Measurements from ENCODE around the gene TMEM198.

The TMEM198 gene

GRCh38 chr2:219508971-219509779 is 34.7 kb upstream of the TMEM198 start:
- no peak for DNase-seq (ENCODE audit: low read depth, low spot score)

DNA sequence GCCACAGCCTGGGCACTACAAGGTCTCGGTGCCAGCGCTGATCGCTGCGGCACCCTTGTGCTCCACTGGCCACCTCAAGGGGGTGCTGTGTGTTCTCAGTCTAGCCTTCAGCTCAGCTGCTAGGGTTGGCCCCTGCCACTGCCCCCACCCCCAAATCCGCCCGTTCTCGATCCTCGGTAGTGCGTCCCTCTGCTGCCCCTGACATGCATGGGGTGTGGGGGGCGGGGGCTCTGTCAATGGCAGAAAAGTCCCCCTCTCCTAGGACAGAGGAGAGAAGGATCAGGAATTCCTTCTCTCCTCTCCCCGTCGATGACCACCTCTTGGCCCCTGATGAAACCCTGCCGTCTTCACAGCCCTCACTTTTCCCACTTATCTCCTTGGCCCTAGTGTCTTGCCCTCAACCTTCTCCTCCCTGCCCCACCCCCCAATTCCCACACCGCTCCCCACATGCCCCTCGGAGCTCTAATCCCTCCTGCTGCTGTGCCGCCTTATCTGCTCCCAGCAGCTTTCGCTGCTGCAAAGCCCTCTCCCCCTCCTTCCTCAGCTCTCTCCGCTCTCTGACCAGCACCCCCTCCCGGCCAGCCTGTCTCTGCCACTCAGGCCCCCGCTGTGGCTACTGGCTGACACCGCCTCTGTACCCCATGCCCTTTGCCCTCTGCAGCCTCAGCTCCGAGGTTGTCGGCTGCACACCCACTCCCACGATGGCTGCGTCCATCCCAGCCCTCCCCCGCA is 33.9 kb upstream of the TMEM198 start:
- DNase-seq (ENCODE audit: low read depth, low spot score) = no peak

DNA sequence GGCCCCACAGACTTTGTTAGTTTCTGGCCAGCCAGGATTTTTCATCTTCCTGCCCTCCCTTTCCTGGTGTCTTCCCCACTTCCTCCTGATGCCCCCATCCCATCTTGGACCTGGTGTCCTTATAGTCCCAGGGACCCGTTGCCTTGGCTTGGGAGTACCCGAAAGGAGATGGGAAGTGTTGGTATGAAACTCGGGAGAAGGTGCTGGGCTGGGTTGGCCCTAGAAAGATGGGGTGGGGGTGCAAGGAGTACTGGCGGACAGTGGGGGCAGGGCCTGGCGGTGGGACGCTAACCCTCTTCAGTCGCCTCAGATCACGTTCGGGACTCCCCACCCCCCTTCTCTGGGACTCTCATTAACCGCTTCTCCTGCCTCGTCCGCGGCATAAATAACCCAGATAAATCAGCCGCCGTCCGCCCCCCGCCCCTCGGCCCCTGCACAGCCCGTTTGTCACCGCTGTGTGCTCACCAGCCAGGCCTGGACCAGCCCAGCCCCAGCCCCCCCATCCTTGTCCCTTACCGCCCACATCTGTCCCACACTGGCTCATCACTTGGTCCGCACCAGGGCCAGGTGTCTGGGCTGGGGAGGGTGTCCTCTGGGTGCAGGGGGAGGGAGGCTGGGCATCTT is 33.2 kb upstream of the TMEM198 start:
- DNase-seq (ENCODE audit: low read depth, low spot score) = no peak

DNA sequence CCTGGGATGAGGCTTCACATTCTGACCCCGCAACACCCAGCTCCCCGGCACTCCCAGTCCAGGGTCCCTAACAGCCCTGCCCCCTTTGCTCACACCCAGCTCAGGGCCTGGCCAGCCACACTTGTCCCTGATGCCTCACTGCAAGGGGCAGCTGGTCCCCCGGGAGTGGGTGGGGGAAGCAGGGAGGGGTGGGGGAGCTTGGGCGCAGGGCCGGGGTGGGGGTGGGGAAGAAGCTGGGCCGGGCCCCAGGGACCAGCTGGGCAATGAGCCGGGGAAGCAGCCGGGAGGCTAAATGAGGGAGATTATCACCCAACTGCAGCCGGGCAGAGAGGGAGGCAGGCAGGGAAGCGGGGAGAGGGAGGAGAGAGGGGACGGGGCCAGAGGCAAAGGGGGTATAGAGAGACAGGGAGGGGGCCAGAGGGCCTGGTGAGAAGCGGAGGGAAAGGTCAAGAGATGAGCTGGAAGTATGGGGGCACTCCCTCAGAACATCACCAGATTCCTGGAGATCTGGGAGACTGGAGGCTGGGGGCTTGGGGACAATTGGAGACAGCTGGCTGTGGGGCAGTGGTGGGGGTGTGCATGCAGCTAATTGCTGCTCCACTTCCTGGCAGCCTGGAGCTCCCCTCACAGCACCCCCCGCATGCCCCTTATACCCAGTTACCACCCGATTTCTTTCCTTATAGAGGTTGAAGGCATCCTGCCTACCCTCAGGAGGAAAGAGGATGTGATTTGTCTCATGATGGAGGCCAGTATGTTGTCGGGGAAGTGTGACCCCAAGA is 32.1 kb upstream of the TMEM198 start:
- DNase-seq (ENCODE audit: low read depth, low spot score) = no peak

GRCh38 chr2:219512524-219513216 is 31.2 kb upstream of the TMEM198 start:
- no peak for DNase-seq (ENCODE audit: low read depth, low spot score)

DNA sequence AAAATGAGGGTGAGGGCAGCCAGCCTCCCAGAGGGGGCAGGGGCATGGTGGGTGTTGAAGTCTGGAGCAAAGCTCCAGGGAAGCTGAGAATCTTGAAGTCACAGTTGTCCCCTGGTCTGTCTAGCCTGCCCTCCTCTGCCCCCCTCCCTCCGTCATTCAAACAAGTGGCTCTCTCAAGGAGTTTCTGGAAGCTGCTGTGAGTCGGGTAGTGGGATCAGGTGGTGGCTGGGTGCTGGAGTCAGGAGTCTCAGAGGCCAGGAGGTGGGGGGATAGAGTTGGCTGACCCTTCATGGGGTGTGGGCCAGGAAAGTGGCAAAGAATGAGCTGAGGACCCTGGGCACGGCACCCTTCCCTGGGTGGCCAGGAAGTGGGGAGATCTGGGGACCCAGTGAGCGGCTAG is 30.0 kb upstream of the TMEM198 start:
- DNase-seq (ENCODE audit: low read depth, low spot score) = no peak

DNA sequence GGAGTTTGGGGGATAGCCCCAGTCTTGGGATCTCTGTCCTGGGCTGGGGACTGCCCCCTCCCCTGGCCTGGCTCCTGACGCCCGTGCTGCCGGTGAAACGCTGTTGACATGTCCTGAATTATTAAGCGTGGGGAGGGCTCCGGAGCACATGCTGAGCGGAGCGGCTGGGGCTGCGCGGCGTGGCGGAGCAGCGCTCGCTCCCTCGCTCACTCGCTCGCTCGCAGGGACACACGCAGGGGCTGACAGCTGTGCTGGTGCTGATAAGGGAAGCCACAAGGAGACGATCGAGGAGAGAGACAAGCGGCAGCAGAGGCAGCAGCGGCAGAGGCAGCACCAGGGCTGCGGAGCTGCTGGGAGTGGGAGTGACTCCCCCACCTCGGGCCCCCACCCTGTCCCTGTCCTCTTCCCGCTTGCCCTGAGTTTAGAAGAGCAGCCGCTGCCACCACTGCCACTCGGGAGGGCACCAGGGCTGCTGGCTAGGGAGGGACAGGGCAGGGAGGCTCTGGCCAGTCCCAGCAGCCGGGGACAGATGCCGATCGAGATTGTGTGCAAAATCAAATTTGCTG is 29.5 kb upstream of the TMEM198 start, which contains the start of gene ASIC4:
Gene ASIC4 (plus strand): TSS at position 287 of the 566 bp plus-strand sequence. CDS start 243 bp downstream, at position 530.
- no peak for DNase-seq (ENCODE audit: low read depth, low spot score)

DNA sequence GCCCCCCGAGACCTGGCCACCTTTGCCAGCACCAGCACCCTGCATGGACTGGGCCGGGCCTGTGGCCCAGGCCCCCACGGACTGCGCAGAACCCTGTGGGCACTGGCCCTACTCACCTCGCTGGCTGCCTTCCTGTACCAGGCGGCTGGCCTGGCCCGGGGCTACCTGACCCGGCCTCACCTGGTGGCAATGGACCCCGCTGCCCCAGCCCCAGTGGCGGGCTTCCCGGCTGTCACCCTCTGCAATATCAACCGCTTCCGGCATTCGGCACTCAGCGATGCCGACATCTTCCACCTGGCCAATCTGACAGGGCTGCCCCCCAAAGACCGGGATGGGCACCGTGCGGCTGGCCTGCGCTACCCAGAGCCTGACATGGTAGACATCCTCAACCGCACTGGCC is 29.0 kb upstream of the TMEM198 start:
- DNase-seq (ENCODE audit: low read depth, low spot score) = no peak

DNA sequence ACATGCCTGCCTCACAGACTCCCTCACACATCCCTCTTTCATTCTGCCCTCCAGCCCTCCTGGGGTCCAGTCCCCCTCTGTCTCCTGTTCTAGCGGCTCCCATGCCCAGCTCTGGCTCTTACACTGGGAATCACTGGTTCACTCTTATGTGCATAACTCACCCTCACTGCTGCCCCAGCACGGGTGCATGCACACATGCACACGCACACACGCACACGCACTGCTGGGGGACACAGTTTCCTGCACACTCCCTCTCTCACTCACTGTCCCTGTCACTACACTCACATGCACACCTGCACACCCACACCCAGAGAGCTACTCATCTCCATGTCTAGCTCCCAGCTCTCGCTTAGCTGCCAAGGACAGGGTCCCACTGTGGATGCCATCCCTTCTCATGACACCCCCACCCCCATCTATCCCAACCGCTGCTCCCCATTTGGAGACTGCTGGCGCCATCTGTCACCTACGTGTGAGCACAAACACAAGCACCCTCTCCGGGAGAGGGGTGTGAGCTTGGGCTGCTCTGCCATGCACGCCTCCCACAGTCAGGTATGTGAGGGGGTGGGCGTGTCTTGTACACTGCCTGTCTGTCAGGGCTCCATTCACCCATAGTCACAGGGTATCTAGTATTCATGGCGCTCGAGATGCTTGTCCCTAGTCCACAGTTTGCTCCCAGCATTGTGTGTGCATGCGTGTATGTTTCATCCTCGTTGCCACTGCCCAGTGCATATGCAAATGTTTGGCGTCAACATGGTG is 27.8 kb upstream of the TMEM198 start:
- no peak for DNase-seq (ENCODE audit: low read depth, low spot score)

DNA sequence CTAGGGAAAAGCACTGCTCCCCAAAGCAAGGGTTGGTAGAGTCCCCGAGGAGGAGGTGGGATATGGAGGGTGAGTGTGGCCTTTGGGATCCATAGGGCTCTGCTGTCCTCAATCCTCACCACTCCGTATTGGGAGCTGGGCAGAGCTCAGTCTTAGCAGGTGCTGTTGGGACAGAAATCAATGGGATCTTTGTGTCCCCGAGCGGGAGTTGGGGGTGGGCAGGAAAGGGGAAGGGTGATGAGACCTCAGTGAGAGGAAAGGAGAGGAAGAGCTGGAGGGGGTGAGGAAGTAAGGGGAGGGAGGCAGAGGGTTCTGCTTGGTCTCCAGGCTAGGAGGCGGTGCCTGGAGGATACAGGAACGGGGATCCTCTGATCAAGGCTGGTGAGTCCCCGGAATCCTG is 26.9 kb upstream of the TMEM198 start:
- DNase-seq (ENCODE audit: low read depth, low spot score) = no peak

DNA sequence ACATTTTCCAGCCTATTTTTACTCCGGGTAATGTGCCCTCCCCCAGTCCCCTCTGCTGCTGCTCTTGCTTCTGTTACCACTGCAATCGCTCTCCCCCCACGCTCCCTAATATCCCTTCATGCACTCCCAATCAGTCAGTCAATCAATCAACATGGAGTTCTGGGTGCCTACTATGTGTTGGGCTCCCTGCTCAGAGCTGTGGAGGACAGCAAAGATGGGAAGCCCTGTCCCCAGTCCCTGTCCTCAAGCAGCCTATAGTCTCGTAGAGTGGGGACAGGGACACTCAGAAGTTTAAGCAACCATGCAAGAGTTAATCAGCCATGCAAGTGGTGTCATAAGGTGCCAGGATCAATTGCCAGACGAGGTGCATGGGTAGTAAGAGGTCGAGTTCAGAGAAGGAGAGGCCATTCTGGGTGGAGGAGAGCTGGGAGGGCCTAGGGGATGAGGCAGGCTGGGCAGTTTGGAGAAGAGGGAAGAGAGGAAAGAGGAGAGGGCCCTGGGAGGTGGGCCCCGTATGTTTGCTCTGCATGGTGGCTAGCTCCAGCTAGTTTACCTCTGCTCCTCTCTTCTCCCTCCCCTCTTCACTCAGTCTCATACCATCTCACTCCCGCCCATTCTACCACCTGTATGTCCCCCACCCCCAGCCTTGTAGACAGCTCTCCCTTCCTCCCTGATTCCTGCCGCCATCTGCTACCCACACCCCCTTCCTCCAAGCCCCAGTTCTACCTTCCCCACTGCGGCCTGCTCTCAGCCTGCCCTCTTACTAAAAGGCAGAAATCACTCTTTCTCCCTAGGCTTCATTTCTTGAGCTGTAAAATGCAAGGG is 25.7 kb upstream of the TMEM198 start:
- DNase-seq (ENCODE audit: low read depth, low spot score) = no peak

- DNase-seq (ENCODE audit: low read depth, low spot score) = no peak
Observed at GRCh38 chr2:219519526-219519916, 24.3 kb upstream of the TMEM198 start.

- no peak for DNase-seq (ENCODE audit: low read depth, low spot score)
Observed at GRCh38 chr2:219520079-219520478, 23.7 kb upstream of the TMEM198 start.

DNA sequence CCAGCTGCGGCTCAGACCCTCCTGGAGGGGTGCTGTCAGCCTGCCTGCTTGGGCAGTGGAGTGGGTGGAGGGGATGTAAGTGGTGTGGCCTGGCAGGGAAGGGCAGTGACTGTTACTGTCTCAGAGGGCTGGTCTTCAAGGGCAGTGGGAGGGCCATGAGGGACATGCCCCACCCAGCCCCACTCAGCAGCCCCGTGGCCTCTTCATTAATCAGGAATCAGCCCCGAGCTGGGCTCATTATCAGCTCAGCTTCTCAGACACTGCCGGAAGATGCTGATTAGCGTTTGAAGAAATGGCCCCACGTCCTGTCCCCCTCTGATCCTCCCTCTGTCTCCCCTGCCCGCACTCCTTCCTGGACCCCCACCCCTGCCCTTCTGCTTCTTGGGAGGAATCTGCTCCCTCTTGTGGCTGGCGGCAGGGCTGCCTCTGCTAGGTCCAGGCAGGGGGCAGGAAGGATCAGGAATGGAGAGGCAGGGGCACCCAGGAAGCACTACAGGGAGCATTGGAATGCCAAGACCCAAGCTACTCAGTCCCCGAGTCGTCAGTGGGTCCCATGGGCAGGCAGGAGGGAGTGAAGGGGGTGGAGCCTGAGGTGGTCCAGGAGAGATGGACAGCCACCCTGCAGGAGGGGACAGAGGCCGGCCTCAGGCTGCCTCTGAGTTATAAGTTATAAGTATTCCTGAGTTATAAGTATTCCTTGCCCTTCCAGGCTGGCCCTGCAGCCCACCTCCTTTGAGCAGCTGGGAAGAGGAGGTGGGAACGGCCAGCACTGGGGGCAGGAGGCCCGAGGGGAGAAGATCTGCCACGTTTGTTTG is 22.6 kb upstream of the TMEM198 start:
- DNase-seq (ENCODE audit: low read depth, low spot score) = no peak

- no peak for DNase-seq (ENCODE audit: low read depth, low spot score)
Observed at GRCh38 chr2:219522111-219523030, 21.5 kb upstream of the TMEM198 start.

DNA sequence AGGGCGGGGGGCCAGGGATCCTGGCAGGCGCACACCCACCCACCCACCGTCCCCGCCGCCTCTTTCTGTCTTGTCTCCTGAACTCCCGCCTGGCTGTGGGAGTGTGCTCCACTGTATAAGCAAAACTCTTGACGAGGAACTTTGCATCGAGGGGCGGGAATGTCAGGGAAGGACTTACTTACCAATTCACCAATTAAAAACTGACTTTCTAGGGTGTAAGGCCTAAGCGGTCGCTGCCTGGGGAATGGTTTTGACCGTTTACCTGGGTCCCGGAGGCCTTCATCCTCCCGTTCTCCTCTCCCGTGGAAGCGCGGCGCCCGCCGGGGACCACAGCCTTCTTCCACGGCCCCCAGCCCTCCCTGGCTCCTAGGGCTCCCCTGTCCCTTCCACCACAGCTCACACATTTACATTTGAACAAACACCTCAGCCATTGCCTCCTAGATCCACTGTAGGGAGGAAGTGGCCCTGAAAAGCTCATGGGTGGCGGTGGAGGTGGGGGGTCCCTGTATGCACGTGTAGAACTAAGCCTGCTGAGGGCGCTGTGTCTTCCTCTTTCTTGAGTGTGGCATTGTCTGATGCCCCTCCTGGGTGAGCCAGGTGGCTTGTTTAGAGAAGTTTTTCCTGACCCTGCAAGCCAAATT is 20.7 kb upstream of the TMEM198 start:
- DNase-seq (ENCODE audit: low read depth, low spot score) = no peak

DNA sequence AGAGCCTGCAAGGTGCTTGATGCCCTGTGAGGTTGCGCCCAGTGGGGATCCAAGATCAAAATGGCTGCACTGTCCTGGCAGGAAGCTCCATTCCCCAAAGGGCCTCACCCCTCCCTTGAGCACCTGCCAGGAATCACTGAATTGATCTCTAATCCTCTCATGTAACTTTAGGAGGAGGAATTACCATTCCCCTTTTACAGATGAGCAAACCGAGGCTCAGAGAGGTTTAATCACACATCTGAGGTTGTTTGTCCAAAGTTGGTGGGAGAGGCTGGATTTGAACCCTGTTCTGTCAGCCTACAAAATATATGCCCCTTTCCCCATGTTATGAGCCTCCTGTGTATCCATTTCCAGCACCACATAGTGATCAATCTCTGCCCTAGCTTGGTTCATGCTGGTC is 19.0 kb upstream of the TMEM198 start:
- no peak for DNase-seq (ENCODE audit: low read depth, low spot score)
